H9 (cell line): ENCODE measurements around the gene P2RX6. TPM values are rescaled to one million over a fixed set of nuclear protein-coding genes. Genes with fewer than 3 reads are reported as not detected.
"Not testable (repeated sequence)": the region's sequence is repeated elsewhere in the genome, so short reads cannot be mapped to it uniquely, and the experiment has no call there.

Source experiments
- DNase-seq: peaks from one replicate; pipeline ENCODE4 v3.0.0-alpha.2; 2017
- H2AFZ ChIP-seq: one replicate; pipeline ENCODE4 v1.6.1; 2013; ENCODE audit warnings: mild to moderate bottlenecking, low read length, control low read depth, moderate library complexity
- H2AK5ac ChIP-seq: 2 replicates; pipeline ENCODE4 v1.6.1; 2013; ENCODE audit warnings: low read length, control low read depth, mixed read lengths; ENCODE audit not compliant: insufficient read length
- H2BK120ac ChIP-seq: one replicate; pipeline ENCODE4 v1.6.1; 2013; ENCODE audit warnings: low read depth, mild to moderate bottlenecking, low read length, control low read depth, inconsistent platforms; ENCODE audit not compliant: poor library complexity, severe bottlenecking
- H2BK12ac ChIP-seq: 2 replicates; pipeline ENCODE4 v1.6.1; 2013; ENCODE audit warnings: low read length, control low read depth, mixed read lengths, low read depth; ENCODE audit not compliant: insufficient read length
- H2BK15ac ChIP-seq: 2 replicates; pipeline ENCODE4 v1.6.1; 2013; ENCODE audit warnings: low read depth, low read length, control low read depth
- H2BK20ac ChIP-seq: one replicate; pipeline ENCODE4 v1.6.1; 2013; ENCODE audit warnings: low read depth, mild to moderate bottlenecking, low read length, control low read depth, inconsistent platforms; ENCODE audit not compliant: poor library complexity, severe bottlenecking
- H2BK5ac ChIP-seq: 2 replicates; pipeline ENCODE4 v1.6.1; 2013; ENCODE audit warnings: low read length, control low read depth, mixed read lengths; ENCODE audit not compliant: insufficient read length
- H3K14ac ChIP-seq: 2 replicates; pipeline ENCODE4 v1.6.1; 2013; ENCODE audit warnings: low read length, control low read depth; ENCODE audit not compliant: insufficient read depth
- H3K18ac ChIP-seq: 2 replicates; pipeline ENCODE4 v1.6.1; 2013; ENCODE audit warnings: low read depth, mild to moderate bottlenecking, mixed read lengths, low read length, control low read depth; ENCODE audit not compliant: insufficient read length
- H3K23ac ChIP-seq: 2 replicates; pipeline ENCODE4 v1.6.1; 2013; ENCODE audit warnings: low read length, control low read depth, mixed read lengths, low read depth; ENCODE audit not compliant: insufficient read length
- H3K23me2 ChIP-seq: 2 replicates; pipeline ENCODE4 v1.6.1; 2013; ENCODE audit warnings: low read depth, mild to moderate bottlenecking, mixed read lengths, low read length, control low read depth; ENCODE audit not compliant: insufficient read length, poor library complexity, severe bottlenecking
- H3K27ac ChIP-seq: 2 replicates; pipeline ENCODE4 v1.5.1; 2013; ENCODE audit warnings: low read length, control low read depth, mixed read lengths, low read depth; ENCODE audit not compliant: insufficient read length
- H3K27me3 ChIP-seq: 2 replicates; pipeline ENCODE4 v1.6.1; 2013; ENCODE audit warnings: low read length, control low read depth, inconsistent platforms; ENCODE audit not compliant: insufficient read depth
- H3K4ac ChIP-seq: 2 replicates; pipeline ENCODE4 v1.6.1; 2013; ENCODE audit warnings: low read depth, mild to moderate bottlenecking, control low read depth, inconsistent platforms, low read length, moderate library complexity
- H3K4me1 ChIP-seq: 2 replicates; pipeline ENCODE4 v1.6.1; 2013; ENCODE audit warnings: low read length, control low read depth, inconsistent platforms; ENCODE audit not compliant: insufficient read depth
- H3K4me2 ChIP-seq: 2 replicates; pipeline ENCODE4 v1.6.1; 2013; ENCODE audit warnings: low read length, control low read depth, mixed read lengths; ENCODE audit not compliant: insufficient read length, insufficient read depth
- H3K56ac ChIP-seq: 2 replicates; pipeline ENCODE4 v1.6.1; 2013; ENCODE audit warnings: low read depth, mild to moderate bottlenecking, mixed read lengths, low read length, control low read depth; ENCODE audit not compliant: insufficient read length
- H3K79me1 ChIP-seq: 2 replicates; pipeline ENCODE4 v1.6.1; 2013; ENCODE audit warnings: low read depth, mild to moderate bottlenecking, moderate library complexity, low read length, control low read depth, inconsistent platforms; ENCODE audit not compliant: insufficient read depth, poor library complexity, severe bottlenecking
- H3K79me2 ChIP-seq: 2 replicates; pipeline ENCODE4 v1.6.1; 2013; ENCODE audit warnings: low read length, control low read depth, inconsistent platforms; ENCODE audit not compliant: insufficient read depth
- H3K9ac ChIP-seq: 2 replicates; pipeline ENCODE4 v1.6.1; 2013; ENCODE audit warnings: low read length, control low read depth, mixed read lengths; ENCODE audit not compliant: insufficient read length; ENCODE audit errors: extremely low read depth
- H3K9me3 ChIP-seq: one replicate; pipeline ENCODE4 v1.6.1; 2013; ENCODE audit warnings: low read depth, low read length, inconsistent platforms; ENCODE audit not compliant: control insufficient read depth
- H3T11ph ChIP-seq: one replicate; pipeline ENCODE4 v1.6.1; 2013; ENCODE audit warnings: mild to moderate bottlenecking, low read length, control low read depth, inconsistent platforms
- H4K20me1 ChIP-seq: one replicate; pipeline ENCODE4 v1.6.1; 2013; ENCODE audit not compliant: control insufficient read depth, insufficient read length, insufficient read depth
- H4K5ac ChIP-seq: 2 replicates; pipeline ENCODE4 v1.6.1; 2013; ENCODE audit warnings: low read depth, mild to moderate bottlenecking, mixed read lengths, low read length, control low read depth; ENCODE audit not compliant: insufficient read length
- H4K8ac ChIP-seq: replicated peaks from 2 replicates; pipeline ENCODE4 v1.6.1; 2013; ENCODE audit warnings: low read length, control low read depth, mixed read lengths, low read depth; ENCODE audit not compliant: insufficient read length
- H4K91ac ChIP-seq: 2 replicates; pipeline ENCODE4 v1.6.1; 2013; ENCODE audit warnings: low read depth, mild to moderate bottlenecking, moderate library complexity, mixed read lengths, low read length, control low read depth; ENCODE audit not compliant: insufficient read length
- H3K27ac Mint-ChIP-seq, 3 experiments: 2 replicates in 2 of 3; 3 replicates in 1 of 3; pipeline ENCODE4 v1.8.0; 2020 to 2021; ENCODE audit warnings: mixed read lengths in 3 of 3, mild to moderate bottlenecking in 1 of 3, moderate library complexity in 1 of 3
- H3K27me3 Mint-ChIP-seq: 2 replicates; pipeline ENCODE4 v1.8.0; 2021; ENCODE audit warnings: low read depth, mild to moderate bottlenecking, moderate library complexity, mixed read lengths
- H3K36me3 Mint-ChIP-seq, 3 experiments: 2 replicates in 2 of 3; 3 replicates in 1 of 3; pipeline ENCODE4 v1.8.0; 2020 to 2021; ENCODE audit warnings: low read depth in 3 of 3, mixed read lengths in 3 of 3; ENCODE audit not compliant: insufficient read depth in 1 of 3
- H3K4me1 Mint-ChIP-seq, 2 experiments: 2 replicates each; pipeline ENCODE4 v1.8.0; 2020; ENCODE audit warnings: mixed read lengths in 2 of 2
- H3K4me3 Mint-ChIP-seq, 2 experiments: 2 replicates in 1 of 2; 3 replicates in 1 of 2; pipeline ENCODE4 v1.8.0; 2020 to 2021; ENCODE audit warnings: mild to moderate bottlenecking in 2 of 2, mixed read lengths in 2 of 2, moderate library complexity in 1 of 2
- H3K9me3 Mint-ChIP-seq, 2 experiments: 2 replicates in 1 of 2; 3 replicates in 1 of 2; pipeline ENCODE4 v1.8.0; 2020; ENCODE audit warnings: mild to moderate bottlenecking in 2 of 2, mixed read lengths in 2 of 2, moderate library complexity in 1 of 2
- WGBS: extraction: QIAGEN DNeasy Blood & Tissue Kit; methylation state at CpG from one replicate; pipeline ENCODE4 v1.1.7; 2013; ENCODE audit warnings: missing lambda C conversion rate, low lambda C conversion rate, mixed read lengths; ENCODE audit not compliant: insufficient read length; ENCODE audit errors: extremely low coverage; 5-methylcytosine and 5-hydroxymethylcytosine counted together
- total RNA-seq: library from RNA; stranded (reverse); gene quantifications from 2 replicates; pipeline ENCODE4 v1.2.1, GENCODE V29; 2021

Gene P2RX6
- total RNA-seq, 1 experiment from 2014 or later = not detected

DNA sequence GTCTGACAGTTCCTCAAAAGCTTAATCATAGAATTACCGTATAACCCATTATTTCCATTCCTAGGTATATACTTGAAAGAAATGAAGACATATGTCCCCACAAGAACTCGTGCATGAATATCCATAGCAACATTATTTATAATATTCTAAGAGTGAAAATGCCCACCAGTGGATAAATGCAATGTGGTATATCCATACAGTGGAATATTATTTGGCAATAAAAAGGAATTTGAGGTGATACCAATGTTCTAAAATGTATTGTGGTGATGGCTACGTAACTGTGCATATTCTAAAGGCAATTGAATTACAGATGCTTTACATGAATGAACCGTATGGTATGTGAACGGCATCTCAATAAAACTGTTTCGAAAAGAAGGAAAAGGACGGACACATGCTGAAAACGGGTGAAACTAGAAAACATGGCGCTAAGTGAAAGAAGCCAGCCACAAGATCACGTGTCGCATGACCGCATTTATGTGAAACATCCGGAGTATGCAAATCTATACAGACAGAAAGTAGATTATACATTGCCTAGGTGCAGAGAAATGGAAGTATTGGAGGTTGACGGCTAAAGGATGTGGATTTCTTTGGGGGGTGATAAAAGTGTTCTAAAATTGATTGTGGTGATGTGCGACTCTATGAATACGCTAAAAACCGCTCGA, 46.8 kb downstream of the P2RX6 start:
- not testable (repeated sequence) for H3K9me3 Mint-ChIP-seq, H3K4me1 Mint-ChIP-seq, H3K56ac ChIP-seq, H3K27me3 Mint-ChIP-seq, H3T11ph ChIP-seq, H3K79me1 ChIP-seq, H4K91ac ChIP-seq, H3K27ac Mint-ChIP-seq, H4K5ac ChIP-seq, H4K8ac ChIP-seq, H3K4ac ChIP-seq, H2BK12ac ChIP-seq, H3K79me2 ChIP-seq, H3K23ac ChIP-seq, H2BK120ac ChIP-seq, H2BK15ac ChIP-seq, H4K20me1 ChIP-seq, DNase-seq, H2AK5ac ChIP-seq, H3K9ac ChIP-seq, H3K36me3 Mint-ChIP-seq, H3K23me2 ChIP-seq, H3K27ac ChIP-seq, H2AFZ ChIP-seq, H3K9me3 ChIP-seq, H3K27me3 ChIP-seq, H2BK5ac ChIP-seq, H3K4me2 ChIP-seq, H3K4me3 Mint-ChIP-seq, H2BK20ac ChIP-seq, H3K14ac ChIP-seq, H3K18ac ChIP-seq, H3K4me1 ChIP-seq
- no CpG with 5 or more reads among the region's 18 CpGs for WGBS

DNA sequence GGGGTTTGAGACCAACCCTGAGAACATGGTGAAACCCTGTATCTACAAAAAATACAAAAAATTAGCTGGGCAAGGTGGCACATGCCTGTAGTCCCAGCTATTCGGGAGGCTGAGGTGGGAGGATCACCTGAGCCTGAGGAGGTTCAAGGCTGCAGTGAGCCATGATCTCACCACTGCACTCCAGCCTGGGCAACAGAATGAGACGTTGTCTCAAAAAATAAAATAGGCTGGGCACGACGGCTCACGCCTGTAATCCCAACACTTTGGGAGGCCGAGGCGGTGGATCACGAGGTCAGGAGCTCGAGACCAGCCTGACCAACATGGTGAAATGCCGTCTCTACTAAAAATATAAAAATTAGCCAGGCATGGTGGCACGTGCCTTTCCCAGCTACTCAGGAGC, 49.5 kb downstream of the P2RX6 start:
- not testable (repeated sequence) for H3K27me3 ChIP-seq, H3K4me1 Mint-ChIP-seq, H2BK20ac ChIP-seq, H4K8ac ChIP-seq, H3K23me2 ChIP-seq, H2BK15ac ChIP-seq, H3K27ac Mint-ChIP-seq, H3K4ac ChIP-seq, H3K4me1 ChIP-seq, H4K5ac ChIP-seq, H2AK5ac ChIP-seq, DNase-seq, H2BK5ac ChIP-seq, H3K18ac ChIP-seq, H3K9ac ChIP-seq, H3K79me2 ChIP-seq, H4K91ac ChIP-seq, H2BK120ac ChIP-seq, H3K4me2 ChIP-seq, H3K79me1 ChIP-seq, H2AFZ ChIP-seq, H3K23ac ChIP-seq, H3K36me3 Mint-ChIP-seq, H3K27me3 Mint-ChIP-seq, H3K14ac ChIP-seq, H2BK12ac ChIP-seq, H4K20me1 ChIP-seq, H3K27ac ChIP-seq, H3K9me3 Mint-ChIP-seq, H3K56ac ChIP-seq, H3T11ph ChIP-seq, H3K9me3 ChIP-seq, H3K4me3 Mint-ChIP-seq
- WGBS = no CpG with 5 or more reads among the region's 11 CpGs
